SK-N-SH (cell line): ENCODE measurements around the gene MEPCE. TPM values are rescaled to one million over a fixed set of nuclear protein-coding genes. Genes with fewer than 3 reads are reported as not detected.

Source experiments
- CTCF ChIA-PET: fragments of 300-600, 350-600 bp; formaldehyde crosslinking; extraction: SDS; loops from one replicate; lab custom pipeline; 2021; lab: Yijun Ruan, JAX
- POLR2A ChIA-PET: fragments of 350-600 bp; sonication (Branson Sonifier 250); formaldehyde crosslinking; extraction: SDS; loops from one replicate; lab custom pipeline; 2020; ENCODE audit warnings: antibody characterized with exemption, inconsistent platforms; lab: Yijun Ruan, JAX
- DNase-seq: peaks from one replicate; pipeline ENCODE4 v3.0.0; 2012
- H2AFZ ChIP-seq: fragments of 200-600 bp; sonication (generic); 2 replicates; pipeline ENCODE4 v1.8.1; 2016; ENCODE audit warnings: antibody characterized with exemption, mild to moderate bottlenecking, low read depth
- H3F3A ChIP-seq: fragments of 200-600 bp; sonication (generic); replicated peaks from 2 replicates; pipeline ENCODE3; 2016; ENCODE audit warnings: antibody characterized with exemption, mild to moderate bottlenecking; ENCODE audit not compliant: insufficient read depth
- H3K27ac ChIP-seq, 2 experiments: fragments of 200-500 bp in 1 of 2; fragments of 200-600 bp in 1 of 2; sonication (Bioruptor generic) in 1 of 2; sonication (generic), shearing (Covaris generic) in 1 of 2; 2 replicates each; pipeline versions ENCODE4 v1.5.1 to v1.6.1; 2014 to 2016; ENCODE audit warnings: low read depth in 2 of 2, inconsistent platforms in 1 of 2, low read length in 1 of 2, mild to moderate bottlenecking in 1 of 2, mixed read lengths in 1 of 2
- H3K27me3 ChIP-seq: fragments of 200-600 bp; sonication (generic), shearing (Covaris generic); 2 replicates; pipeline ENCODE4 v1.6.1; 2016; ENCODE audit warnings: mixed run types; ENCODE audit not compliant: insufficient read depth
- H3K36me3 ChIP-seq, 2 experiments: fragments of 200-500 bp in 1 of 2; fragments of 200-600 bp in 1 of 2; sonication (Bioruptor generic) in 1 of 2; sonication (generic) in 1 of 2; replicated peaks in 1 of 2; 2 replicates each; pipeline versions ENCODE3 to v1.5.1; 2014 to 2016; ENCODE audit warnings: low read length in 1 of 2, mild to moderate bottlenecking in 1 of 2; ENCODE audit not compliant: insufficient read depth in 2 of 2, control insufficient read depth in 1 of 2
- H3K4me1 ChIP-seq, 2 experiments: fragments of 200-500 bp in 1 of 2; fragments of 200-600 bp in 1 of 2; sonication (Bioruptor generic) in 1 of 2; sonication (generic), shearing (Covaris generic) in 1 of 2; 2 replicates each; pipeline versions ENCODE4 v1.5.1 to v1.6.1; 2014 to 2016; ENCODE audit warnings: low read depth in 1 of 2, low read length in 1 of 2, mixed run types in 1 of 2; ENCODE audit not compliant: insufficient read depth in 2 of 2, control insufficient read depth in 1 of 2
- H3K4me2 ChIP-seq: fragments of 200-600 bp; sonication (generic), shearing (Covaris generic); 2 replicates; pipeline ENCODE4 v1.6.1; 2017; ENCODE audit warnings: mixed run types
- H3K4me3 ChIP-seq, 2 experiments: fragments of 200-500 bp in 1 of 2; fragments of 200-600 bp in 1 of 2; sonication (Bioruptor generic) in 1 of 2; sonication (generic), shearing (Covaris generic) in 1 of 2; 2 replicates each; pipeline versions ENCODE4 v1.5.1 to v1.8.1; 2014 to 2016; ENCODE audit warnings: low read depth in 2 of 2, inconsistent platforms in 1 of 2, low read length in 1 of 2, mild to moderate bottlenecking in 1 of 2, mixed read lengths in 1 of 2, moderate library complexity in 1 of 2
- H3K79me2 ChIP-seq: fragments of 200-600 bp; sonication (generic); 2 replicates; pipeline ENCODE4 v1.8.1; 2017; ENCODE audit warnings: mild to moderate bottlenecking; ENCODE audit not compliant: insufficient read depth
- H3K9ac ChIP-seq: fragments of 200-600 bp; sonication (generic); 2 replicates; pipeline ENCODE4 v1.6.1; 2017; ENCODE audit warnings: mixed run types
- H3K9me2 ChIP-seq: fragments of 200-600 bp; sonication (generic); 2 replicates; pipeline ENCODE4 v1.6.1; 2017; ENCODE audit warnings: mixed run types
- H3K9me3 ChIP-seq: fragments of 200-600 bp; sonication (generic); 2 replicates; pipeline ENCODE4 v1.6.1; 2017; ENCODE audit warnings: mixed run types, mild to moderate bottlenecking, moderate library complexity
- H4K20me1 ChIP-seq: fragments of 200-600 bp; sonication (generic); 2 replicates; pipeline ENCODE4 v1.6.1; 2017; ENCODE audit warnings: mild to moderate bottlenecking, mixed run types; ENCODE audit not compliant: insufficient read depth
- CHD2 ChIP-seq: fragments of 150-350 bp; IDR thresholded peaks from 2 replicates; pipeline ENCODE4 v1.6.1; 2018; ENCODE audit warnings: low read length; ENCODE audit not compliant: partially characterized antibody
- EZH2phosphoT487 ChIP-seq: fragments of 200-600 bp; sonication (generic); IDR thresholded peaks from 2 replicates; pipeline ENCODE4 v1.6.1; 2017; ENCODE audit warnings: low read depth, mixed run types, mild to moderate bottlenecking, antibody characterized with exemption, moderate library complexity, borderline replicate concordance
- FOSL2 ChIP-seq: IDR thresholded peaks from 2 replicates; pipeline ENCODE4 v1.4.0; 2012; ENCODE audit warnings: low read depth, mild to moderate bottlenecking, moderate library complexity, borderline replicate concordance
- FOXJ3 ChIP-seq: sonication (generic); formaldehyde crosslinking; IDR thresholded peaks from 2 replicates; pipeline ENCODE4 v1.5.1; 2020; ENCODE audit warnings: mild to moderate bottlenecking, missing genetic modification reagents
- GABPA ChIP-seq: IDR thresholded peaks from 2 replicates; pipeline ENCODE4 v1.4.0; 2012; ENCODE audit warnings: low read depth, mild to moderate bottlenecking
- IRF3 ChIP-seq: fragments of 150-350 bp; IDR thresholded peaks from 2 replicates; pipeline ENCODE4 v1.6.1; 2016; ENCODE audit warnings: mild to moderate bottlenecking, low read depth, low read length
- JUND ChIP-seq: IDR thresholded peaks from 2 replicates; pipeline ENCODE4 v1.4.0; 2012
- MAX ChIP-seq: IDR thresholded peaks from 2 replicates; pipeline ENCODE4 v1.4.0; 2012; ENCODE audit warnings: low read depth
- MXI1 ChIP-seq: IDR thresholded peaks from 2 replicates; pipeline ENCODE4 v1.6.1; 2012; ENCODE audit warnings: mild to moderate bottlenecking, low read depth, low read length, improper control_type of control experiment
- NFIC ChIP-seq: IDR thresholded peaks from 2 replicates; pipeline ENCODE4 v1.4.0; 2012; ENCODE audit warnings: borderline replicate concordance
- NRF1 ChIP-seq: IDR thresholded peaks from 2 replicates; pipeline ENCODE4 v1.6.1; 2012; ENCODE audit warnings: low read depth, mild to moderate bottlenecking, low read length
- RAD21 ChIP-seq: IDR thresholded peaks from 2 replicates; pipeline ENCODE4 v1.6.1; 2012; ENCODE audit warnings: mild to moderate bottlenecking, low read length
- RCOR1 ChIP-seq: fragments of 150-350 bp; IDR thresholded peaks from 2 replicates; pipeline ENCODE4 v1.6.1; 2017; ENCODE audit warnings: antibody characterized with exemption, low read length
- RXRA ChIP-seq: IDR thresholded peaks from 2 replicates; pipeline ENCODE4 v1.4.0; 2012; ENCODE audit warnings: low read depth, mild to moderate bottlenecking, borderline replicate concordance
- SIN3A ChIP-seq: IDR thresholded peaks from 2 replicates; pipeline ENCODE4 v1.6.1; 2012; ENCODE audit warnings: low read depth, mild to moderate bottlenecking, low read length, moderate library complexity, borderline replicate concordance
- SMC3 ChIP-seq: IDR thresholded peaks from 2 replicates; pipeline ENCODE4 v1.6.1; 2012; ENCODE audit warnings: low read depth, low read length, improper control_type of control experiment
- USF1 ChIP-seq: IDR thresholded peaks from 2 replicates; pipeline ENCODE4 v1.4.0; 2012; ENCODE audit warnings: low read depth, borderline replicate concordance
- WGBS: methylation state at CpG from one replicate; pipeline ENCODE4 v1.1.6; 2017; ENCODE audit warnings: low lambda C conversion rate; 5-methylcytosine and 5-hydroxymethylcytosine counted together
- polyA plus RNA-seq, 3 experiments: library from polyadenylated mRNA; depleted of rRNA; stranded (reverse); fragments of >200 nt; gene quantifications; 2 replicates each; pipeline ENCODE4 v1.2.3, GENCODE V29; 2012

MEPCE gene
- polyA plus RNA-seq, 1 of the 3 experiments (the other 2 are of a cell fraction) = 20.2 TPM

- WGBS = 87% methylated on average over 14 of the region's 16 CpGs
- no peak overlapping the region for H3K9ac ChIP-seq
- no peaks in the 10 kb centered on the region for H3K27me3 ChIP-seq
- H3K9me2 ChIP-seq = no peaks in the 10 kb centered on the region
- peaks cover 5 to 18% of the 10 kb centered on the region in 2 experiments for H3K36me3 ChIP-seq
- no peak for TF ChIP-seq FOSL2
- TF ChIP-seq RAD21 = no peak
- no peak for TF ChIP-seq SMC3
- no peak for TF ChIP-seq IRF3
- TF ChIP-seq, all 33 proteins: peak for 0
- Histone ChIP-seq H4K20me1 (peaks cover 11% of the 10 kb centered on the region; the same call in 1 of the 2 replicates), H3K27ac (no peak overlapping the region), H2AFZ (no peak overlapping the region), H3K4me1 (peaks cover 11 to 24% of the 10 kb centered on the region in 2 experiments; a peak in 3 of 4 replicates), H3F3A (peaks cover 4% of the 10 kb centered on the region), H3K4me2 (no peak overlapping the region), H3K79me2 (peaks cover 25% of the 10 kb centered on the region), H3K4me3 (no peak overlapping the region), H3K9me3 (no peaks in the 10 kb centered on the region)
- ChIA-PET POLR2A (no interaction called here), CTCF (interaction anchor here (2.5 to 3.3 kb wide), 2 partner anchors 11 to 92 kb away, joined by 10 to 29 read pairs; no protein-coding TSS in a partner anchor)
- DNase-seq = no peak
Measured at GRCh38 chr7:100472121-100472851, 42.7 kb downstream of the MEPCE start.

- H3K79me2 ChIP-seq = peaks cover 32% of the 10 kb centered on the region
- no peaks in the 10 kb centered on the region for H3K27me3 ChIP-seq
- H3K9me3 ChIP-seq = no peaks in the 10 kb centered on the region
- ChIA-PET CTCF (interaction anchor here (1.5 to 3.3 kb wide), 4 partner anchors 10 to 91 kb away, joined by 6 to 29 read pairs (median 17); partner anchors contain the start of gene NYAP1), POLR2A (interaction anchor here (0.7 kb wide), 1 partner anchor 18 kb away, joined by 3 read pairs; no protein-coding TSS in a partner anchor)
- peaks cover 5 to 18% of the 10 kb centered on the region in 2 experiments for H3K36me3 ChIP-seq
- no peak overlapping the region for H3K27ac ChIP-seq
- DNase-seq = peak; percentile 42
- no peak overlapping the region for H2AFZ ChIP-seq
- no peak overlapping the region for H3K4me2 ChIP-seq
- H4K20me1 ChIP-seq = peaks cover 15% of the 10 kb centered on the region; the same call in 1 of the 2 replicates
- no peak overlapping the region for H3K4me3 ChIP-seq
- no peaks in the 10 kb centered on the region for H3K9me2 ChIP-seq
- TF ChIP-seq EZH2phosphoT487 = no peak
- TF ChIP-seq GABPA = peak; percentile 38; the same call in 1 of the 2 replicates
- H3K9ac ChIP-seq = no peak overlapping the region
- WGBS = 77% methylated on average over 14 of the region's 14 CpGs
- peaks cover 4% of the 10 kb centered on the region for H3F3A ChIP-seq
- H3K4me1 ChIP-seq = peaks cover 12 to 25% of the 10 kb centered on the region in 2 experiments; a peak in 3 of 4 replicates
Measured at GRCh38 chr7:100472854-100473499, 43.3 kb downstream of the MEPCE start.

GRCh38 chr7:100475549-100475948 lies 45.9 kb downstream of the MEPCE start:
- Histone ChIP-seq H3K9ac (no peak overlapping the region), H3K27me3 (no peaks in the 10 kb centered on the region), H2AFZ (no peak overlapping the region), H3K9me2 (no peaks in the 10 kb centered on the region), H3K36me3 (peaks cover 5 to 16% of the 10 kb centered on the region in 2 experiments), H4K20me1 (peaks cover 15% of the 10 kb centered on the region; the same call in 1 of the 2 replicates), H3K79me2 (peaks cover 42% of the 10 kb centered on the region), H3F3A (peaks cover 4% of the 10 kb centered on the region), H3K4me1 (peaks cover 16 to 22% of the 10 kb centered on the region in 2 experiments; a peak in 3 of 4 replicates), H3K4me3 (no peak overlapping the region), H3K9me3 (no peaks in the 10 kb centered on the region), H3K27ac (no peak overlapping the region), H3K4me2 (peak overlapping the region; percentile 99; the same call in 1 of the 2 replicates)
- CTCF ChIA-PET = interaction anchor here (1.0 to 5.9 kb wide), 8 partner anchors 7 to 377 kb away, joined by 3 to 35 read pairs (median 13); partner anchors contain the start of gene SLC12A9
- POLR2A ChIA-PET = no interaction called here
- WGBS = 90% methylated on average over 9 of the region's 9 CpGs
- peak; percentile 28 for DNase-seq
- TF ChIP-seq FOXJ3 (CRISPR knock-in tag) (no peak), CHD2 (no peak), SIN3A (no peak), FOSL2 (no peak), MXI1 (no peak), SMC3 (no peak), NRF1 (no peak), JUND (no peak), NFIC (no peak), USF1 (no peak), RAD21 (no peak), MAX (no peak), RCOR1 (no peak), RXRA (no peak)
